ENCODE measurements around the gene RELB.
"Not testable (repeated sequence)": the region's sequence is repeated elsewhere in the genome, so short reads cannot be mapped to it uniquely, and the experiment has no call there.

Gene RELB, protein sequence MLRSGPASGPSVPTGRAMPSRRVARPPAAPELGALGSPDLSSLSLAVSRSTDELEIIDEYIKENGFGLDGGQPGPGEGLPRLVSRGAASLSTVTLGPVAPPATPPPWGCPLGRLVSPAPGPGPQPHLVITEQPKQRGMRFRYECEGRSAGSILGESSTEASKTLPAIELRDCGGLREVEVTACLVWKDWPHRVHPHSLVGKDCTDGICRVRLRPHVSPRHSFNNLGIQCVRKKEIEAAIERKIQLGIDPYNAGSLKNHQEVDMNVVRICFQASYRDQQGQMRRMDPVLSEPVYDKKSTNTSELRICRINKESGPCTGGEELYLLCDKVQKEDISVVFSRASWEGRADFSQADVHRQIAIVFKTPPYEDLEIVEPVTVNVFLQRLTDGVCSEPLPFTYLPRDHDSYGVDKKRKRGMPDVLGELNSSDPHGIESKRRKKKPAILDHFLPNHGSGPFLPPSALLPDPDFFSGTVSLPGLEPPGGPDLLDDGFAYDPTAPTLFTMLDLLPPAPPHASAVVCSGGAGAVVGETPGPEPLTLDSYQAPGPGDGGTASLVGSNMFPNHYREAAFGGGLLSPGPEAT

DNA sequence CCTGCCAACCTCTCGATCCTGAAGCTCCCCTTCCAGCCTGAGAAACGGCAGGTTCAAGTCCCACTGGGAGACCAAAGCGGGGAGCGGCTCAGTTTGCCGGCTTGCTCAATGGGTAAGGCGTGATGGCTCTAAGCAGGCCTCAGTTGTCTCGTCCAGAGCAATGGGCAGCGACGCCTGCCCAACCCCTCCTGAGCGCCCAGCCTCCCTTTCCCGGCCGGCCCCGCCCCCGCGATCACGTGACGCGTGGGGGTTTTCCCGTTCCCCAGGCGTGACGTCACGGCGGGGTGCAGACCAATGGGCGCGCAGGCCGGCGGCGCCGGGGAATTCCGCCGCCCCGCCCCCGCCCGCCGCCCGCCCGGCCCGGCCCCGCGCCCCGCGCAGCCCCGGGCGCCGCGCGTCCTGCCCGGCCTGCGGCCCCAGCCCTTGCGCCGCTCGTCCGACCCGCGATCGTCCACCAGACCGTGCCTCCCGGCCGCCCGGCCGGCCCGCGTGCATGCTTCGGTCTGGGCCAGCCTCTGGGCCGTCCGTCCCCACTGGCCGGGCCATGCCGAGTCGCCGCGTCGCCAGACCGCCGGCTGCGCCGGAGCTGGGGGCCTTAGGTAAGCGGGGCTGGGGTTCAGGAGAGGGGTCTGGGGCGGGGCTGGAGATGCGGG lies at the start of gene RELB:
Gene RELB (plus strand): TSS at position 378 of the 653 bp plus-strand sequence. CDS start 116 bp downstream, at position 494.
- DNase-seq (ENCODE audit: low spot score): peak; percentile 93

GRCh38 chr19:44954278-44954648 lies 47.0 kb upstream of the RELB start:
- no peak for DNase-seq (ENCODE audit: low spot score)

- DNase-seq (ENCODE audit: low spot score): peak; percentile 95
Observed at GRCh38 chr19:44954649-44955504, 46.4 kb upstream of the RELB start, which contains the start of gene CLPTM1. CLPTM1 (plus strand) TSS chr19:44955380; CDS start chr19:44955396, 16 bp downstream.

DNA sequence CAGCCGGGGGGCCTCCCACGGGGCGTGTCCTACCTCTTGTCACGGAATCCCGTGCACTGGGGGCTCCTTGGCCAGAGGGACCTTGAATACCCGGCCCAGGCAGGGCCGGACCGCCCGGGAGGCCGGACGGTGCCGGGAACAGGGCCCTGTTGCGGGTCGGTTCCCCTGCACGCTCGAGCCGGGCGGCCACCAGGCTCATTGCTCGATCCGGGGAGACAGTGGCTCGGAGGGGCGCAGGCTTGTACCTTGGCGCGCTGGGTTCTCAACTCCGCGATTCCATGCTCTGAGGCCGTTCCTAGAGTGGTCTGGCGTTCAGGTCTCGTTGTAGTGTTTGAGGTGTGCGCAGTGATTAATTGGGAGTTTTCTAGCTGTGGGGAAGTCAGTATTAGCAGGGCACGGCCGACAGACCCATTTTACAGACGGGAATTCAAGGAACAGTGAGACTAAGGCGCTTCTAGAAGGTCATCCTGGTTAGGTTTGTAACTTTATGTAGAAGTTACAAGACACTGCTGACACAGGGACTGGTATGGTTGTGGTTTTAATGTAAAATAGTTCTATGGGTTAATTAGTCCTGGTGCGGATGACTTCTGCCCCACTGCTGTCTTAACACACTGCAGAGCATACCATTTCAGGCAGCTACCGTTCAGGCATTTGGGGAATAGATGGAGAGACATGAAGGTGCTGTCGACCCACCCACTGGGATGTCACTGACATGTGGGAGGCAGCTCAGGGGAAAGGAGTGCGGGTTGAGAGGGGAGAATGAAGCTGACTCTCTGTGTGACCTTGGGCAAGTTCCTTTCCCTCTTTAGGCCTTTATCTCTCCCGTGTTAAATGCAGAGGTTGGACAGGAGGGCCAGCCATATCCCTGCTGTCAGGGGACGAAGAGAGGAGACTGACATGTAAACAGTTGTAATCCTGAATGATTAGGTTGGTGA lies 45.5 kb upstream of the RELB start:
- DNase-seq (ENCODE audit: low spot score): peak; percentile 29

GRCh38 chr19:44957526-44957925 lies 43.7 kb upstream of the RELB start:
- no peak for DNase-seq (ENCODE audit: low spot score)

DNA sequence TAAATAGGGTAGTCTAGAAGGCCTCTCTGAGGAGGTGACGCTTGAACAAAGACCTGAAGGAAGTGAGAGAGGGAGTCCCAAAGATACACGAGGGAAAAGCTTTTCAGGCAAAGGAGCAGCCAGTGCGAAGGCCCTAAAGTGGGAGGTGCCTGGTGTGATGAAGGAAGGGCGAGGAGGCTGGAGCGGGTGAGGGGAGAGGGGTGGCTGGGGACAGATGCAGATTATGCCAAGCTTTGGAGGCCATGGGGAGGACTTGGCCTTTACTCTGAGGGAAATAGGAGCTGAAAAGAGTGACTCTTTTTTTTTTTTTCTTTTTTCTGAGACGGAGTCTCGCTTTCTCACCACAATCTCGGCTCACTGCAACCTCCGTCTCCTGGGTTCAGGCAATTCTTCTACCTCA lies 43.2 kb upstream of the RELB start:
- no peak for DNase-seq (ENCODE audit: low spot score)

DNA sequence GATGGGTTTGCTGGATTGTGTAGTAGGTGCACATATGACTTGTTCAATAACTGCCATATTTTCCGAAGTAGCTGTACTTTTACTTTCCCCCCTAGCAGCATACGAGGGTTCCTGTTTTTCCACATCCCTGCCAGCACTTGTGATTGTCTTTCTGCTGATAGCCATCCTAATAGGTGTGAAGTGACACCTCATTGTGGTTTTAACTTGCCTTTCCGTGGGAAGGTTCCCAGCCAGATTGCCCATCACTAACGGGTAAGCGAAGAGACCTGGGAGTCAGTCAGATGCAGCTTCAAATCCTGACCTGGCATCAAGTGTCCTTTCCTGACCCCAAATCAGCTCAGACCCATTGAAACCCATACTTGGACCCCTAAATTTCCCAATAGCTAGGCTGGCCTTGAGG lies 41.6 kb upstream of the RELB start:
- DNase-seq (ENCODE audit: low spot score): no peak

DNA sequence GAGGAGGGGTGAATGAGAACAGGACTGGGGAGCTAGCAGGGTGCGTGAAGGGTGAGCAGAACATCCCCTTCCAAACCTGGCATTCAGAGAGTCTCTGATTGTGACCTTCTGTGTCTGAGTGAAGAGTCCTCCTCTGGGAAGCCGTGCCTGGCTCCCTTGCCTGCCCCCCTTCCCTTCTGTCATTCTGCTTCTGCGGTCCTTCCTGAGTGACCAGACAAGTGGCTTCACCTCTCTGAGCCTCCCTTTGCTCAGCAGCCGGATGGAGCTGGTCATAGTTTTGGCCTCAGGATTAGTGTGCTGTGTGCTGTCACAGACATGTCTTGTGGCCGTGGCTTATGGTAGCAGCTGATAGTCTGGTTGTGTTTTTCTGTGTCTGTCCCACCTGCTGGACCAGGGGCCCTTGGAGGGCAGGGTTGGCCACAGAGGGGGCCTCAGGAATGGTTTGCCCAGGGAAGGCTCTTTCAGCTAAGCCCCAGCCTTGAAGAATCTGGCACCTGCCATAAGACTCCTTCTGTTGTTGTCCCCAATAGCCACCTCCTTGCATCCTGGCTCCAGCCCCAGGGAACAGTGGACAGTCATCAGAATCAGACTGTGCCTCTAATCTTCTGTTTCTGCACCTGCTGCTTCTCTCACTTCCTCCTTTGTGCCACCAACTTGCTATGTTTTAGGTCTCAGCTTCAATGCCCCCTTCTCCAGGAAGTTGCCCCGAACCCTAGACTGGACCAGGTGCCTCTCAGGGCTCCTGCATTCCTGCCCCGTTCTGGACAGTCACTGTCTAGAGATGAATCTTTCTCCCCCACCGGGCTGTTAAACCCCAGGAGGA lies 40.1 kb upstream of the RELB start:
- peak; percentile 88 for DNase-seq (ENCODE audit: low spot score)

DNA sequence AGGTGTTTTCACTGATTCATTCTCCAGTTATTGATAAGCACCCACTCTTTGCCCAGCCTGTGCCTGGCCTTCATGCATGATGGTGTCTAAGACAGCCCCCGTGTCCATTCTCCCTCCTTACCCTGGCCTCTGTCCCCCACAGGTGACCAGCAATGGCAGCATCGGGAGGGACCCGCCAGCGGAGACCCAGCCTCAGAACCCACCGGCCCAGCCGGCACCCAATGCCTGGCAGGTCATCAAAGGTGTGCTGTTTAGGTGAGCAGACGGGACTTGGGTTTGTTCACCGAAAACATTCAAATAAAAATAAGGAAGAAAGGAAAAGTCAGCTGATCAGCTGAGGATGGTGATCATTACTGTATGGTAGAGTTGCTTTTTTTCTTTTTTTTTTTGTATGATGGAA lies 39.4 kb upstream of the RELB start:
- no peak for DNase-seq (ENCODE audit: low spot score)

DNA sequence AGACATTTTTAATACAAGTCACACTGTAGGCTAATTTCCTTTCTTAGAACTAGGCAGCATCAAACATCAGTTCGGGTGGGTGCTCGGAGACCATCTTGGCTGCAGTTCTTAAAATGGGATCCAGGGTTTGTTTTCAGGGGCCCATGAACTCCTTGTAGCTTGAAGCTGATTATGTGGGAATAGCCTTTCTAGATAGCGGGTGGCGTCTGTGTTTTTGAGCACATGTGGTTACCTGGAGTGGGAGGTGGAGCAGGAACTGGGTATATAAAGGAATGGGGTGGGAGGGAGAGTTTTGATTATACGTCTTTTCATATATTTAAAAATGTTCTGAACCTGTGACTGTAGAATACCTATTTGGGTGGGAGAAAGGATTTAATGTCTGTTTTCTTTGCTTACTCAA lies 33.1 kb upstream of the RELB start:
- DNase-seq (ENCODE audit: low spot score): no peak

DNA sequence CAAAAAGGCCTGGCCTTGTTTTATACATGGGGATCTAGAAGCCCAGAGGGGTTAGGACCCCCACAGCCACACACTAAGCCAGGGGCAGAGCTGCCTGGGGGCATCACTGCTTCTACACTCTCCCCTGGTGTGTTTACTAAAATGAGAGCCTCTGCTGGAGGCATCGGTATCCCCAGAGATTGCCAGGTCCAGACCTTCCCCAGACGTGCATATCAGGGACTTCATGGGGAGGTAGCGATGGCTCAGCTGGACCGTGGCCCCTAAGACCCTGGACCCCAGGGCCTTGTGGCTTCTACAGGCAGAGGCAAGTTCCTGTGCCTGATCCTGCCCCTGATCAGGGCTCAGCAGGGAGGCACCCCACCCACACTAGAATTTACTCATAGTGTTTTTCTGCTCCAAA lies 32.6 kb upstream of the RELB start:
- no peak for DNase-seq (ENCODE audit: low spot score)

GRCh38 chr19:44969437-44969836 lies 31.8 kb upstream of the RELB start:
- no peak for DNase-seq (ENCODE audit: low spot score)

GRCh38 chr19:44971451-44971850 lies 29.8 kb upstream of the RELB start:
- not testable (repeated sequence) for DNase-seq (ENCODE audit: low spot score)

DNA sequence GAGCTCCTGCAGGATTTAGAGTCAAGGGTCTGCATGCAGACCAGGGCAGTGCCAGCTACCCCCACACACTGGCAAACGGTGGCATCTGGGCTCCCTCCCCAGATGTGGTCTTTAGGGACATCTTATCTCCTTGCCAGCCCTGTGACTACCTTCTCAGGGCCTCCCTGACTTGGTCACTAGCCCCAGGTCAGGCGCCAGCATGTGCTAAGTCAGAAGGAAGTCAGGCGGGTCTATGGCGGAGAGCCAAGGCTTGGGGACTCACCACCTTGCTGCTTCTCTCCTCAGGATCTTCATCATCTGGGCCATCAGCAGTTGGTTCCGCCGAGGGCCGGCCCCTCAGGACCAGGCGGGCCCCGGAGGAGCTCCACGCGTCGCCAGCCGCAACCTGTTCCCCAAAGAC lies 28.5 kb upstream of the RELB start:
- no peak for DNase-seq (ENCODE audit: low spot score)

DNA sequence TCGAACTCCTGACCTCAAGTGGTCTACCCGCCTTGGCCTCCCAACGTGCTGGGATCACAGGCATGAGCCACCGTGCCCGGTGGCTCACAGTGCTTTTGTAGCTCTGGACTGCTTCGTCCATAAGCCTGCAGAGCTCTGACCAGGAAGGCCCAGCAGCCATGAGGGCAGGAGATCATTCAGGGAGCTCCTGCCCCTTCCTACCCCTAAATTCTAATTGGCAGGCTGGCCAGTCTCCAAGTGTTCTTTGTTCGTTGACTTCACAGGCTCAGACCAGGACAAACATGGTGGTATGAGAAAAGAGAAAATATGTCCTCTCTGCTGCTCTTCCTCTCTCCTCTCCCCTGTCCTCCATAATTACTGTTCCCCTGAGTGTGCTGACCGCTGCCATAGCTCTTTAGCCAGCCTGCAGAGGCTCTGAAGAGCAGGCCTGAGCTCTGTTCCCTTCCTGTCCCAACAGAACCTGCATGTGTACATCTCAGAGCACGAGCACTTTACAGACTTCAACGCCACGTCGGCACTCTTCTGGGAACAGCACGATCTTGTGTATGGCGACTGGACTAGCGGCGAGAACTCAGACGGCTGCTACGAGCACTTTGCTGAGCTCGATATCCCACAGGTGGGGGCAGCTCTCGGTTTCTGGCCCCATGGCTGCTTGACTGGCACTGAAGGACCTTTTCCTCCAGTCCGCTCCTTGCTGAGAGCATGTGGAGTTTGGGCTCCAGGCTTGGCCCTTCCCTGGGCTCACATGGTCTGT lies 27.1 kb upstream of the RELB start:
- DNase-seq (ENCODE audit: low spot score): no peak

DNA sequence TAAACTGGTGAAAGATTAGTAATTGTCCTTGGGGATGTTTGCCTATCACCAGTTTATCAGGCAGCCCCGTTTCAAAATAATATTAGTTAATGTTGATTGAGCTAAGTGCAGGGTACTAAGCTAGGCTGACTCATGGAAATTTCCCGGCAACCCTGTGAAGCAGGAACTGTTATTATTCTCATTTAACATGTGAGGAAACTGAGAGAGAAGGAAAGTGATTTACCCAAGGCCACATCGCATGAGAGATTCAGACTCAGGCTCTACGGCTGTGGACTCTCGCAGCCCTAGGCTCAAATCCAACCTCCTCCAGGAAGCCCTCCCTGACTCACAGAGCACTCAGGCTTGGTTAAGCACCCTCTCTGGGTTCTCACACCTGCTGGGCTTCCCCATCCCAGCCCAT lies 26.4 kb upstream of the RELB start:
- DNase-seq (ENCODE audit: low spot score): no peak

DNA sequence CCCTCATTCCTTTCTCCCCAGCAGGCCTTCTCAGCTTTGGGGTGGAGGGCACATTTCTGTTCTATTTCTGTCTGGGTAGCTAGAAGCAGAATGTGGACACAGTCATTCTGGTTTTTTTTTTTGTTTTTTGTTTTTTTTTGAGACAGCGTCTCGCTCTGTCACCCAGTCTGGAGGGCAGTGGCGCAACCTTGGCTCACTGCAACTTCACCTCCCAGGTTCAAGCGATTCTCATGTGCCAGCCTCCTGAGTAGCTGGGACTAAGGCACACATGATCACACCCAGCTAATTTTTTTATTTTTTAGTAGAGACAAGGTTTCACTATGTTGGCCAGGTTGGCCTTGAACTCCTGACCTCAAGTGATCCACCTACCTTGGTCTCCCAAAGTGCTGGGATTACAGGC lies 25.8 kb upstream of the RELB start:
- DNase-seq (ENCODE audit: low spot score): no peak

GRCh38 chr19:44984005-44984404 lies 17.3 kb upstream of the RELB start:
- no peak for DNase-seq (ENCODE audit: low spot score)

GRCh38 chr19:44985445-44985844 lies 15.8 kb upstream of the RELB start:
- no peak for DNase-seq (ENCODE audit: low spot score)

DNA sequence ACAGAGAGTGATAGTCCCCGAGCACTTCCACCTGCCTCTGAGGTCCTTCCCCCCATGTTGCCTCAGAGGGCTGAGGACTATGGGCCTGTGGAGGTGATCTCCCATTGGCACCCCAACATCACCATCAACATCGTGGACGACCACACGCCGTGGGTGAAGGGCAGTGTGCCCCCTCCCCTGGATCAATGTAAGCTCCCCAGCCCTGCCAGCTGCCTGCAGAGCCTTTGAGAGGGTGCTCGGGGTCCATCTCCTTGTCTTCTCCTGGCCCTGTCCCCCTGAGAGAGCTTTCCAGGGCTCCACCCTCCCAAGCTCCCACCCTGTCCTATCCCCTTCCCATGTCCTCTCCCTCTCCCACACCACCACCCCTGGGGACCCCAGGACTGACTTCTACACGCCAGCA lies 14.9 kb upstream of the RELB start:
- DNase-seq (ENCODE audit: low spot score): no peak
